Measurements from ENCODE around the gene C1QTNF8.

DNA sequence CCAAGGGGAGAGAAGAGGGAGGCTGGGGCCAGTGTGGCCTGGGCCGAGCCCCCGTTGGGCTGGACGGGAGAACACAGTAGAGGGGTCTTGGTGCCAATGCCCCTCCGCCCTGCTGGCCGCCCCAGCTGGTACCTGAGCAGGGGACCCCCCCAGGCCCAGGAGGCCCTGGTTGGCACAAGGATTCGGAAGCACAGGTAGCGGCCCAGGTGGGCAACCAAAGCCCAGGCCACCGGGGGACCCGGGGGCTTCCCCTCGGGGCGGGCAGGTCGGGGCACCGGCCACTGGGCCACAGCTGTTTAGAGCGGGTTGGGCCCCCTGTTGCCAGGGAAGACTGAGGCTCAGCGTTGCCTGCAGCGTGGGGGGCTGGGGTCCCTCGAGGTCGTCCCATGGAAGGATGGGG, 28.2 kb upstream of the C1QTNF8 start:
- TF ChIP-seq, protein P1, sequence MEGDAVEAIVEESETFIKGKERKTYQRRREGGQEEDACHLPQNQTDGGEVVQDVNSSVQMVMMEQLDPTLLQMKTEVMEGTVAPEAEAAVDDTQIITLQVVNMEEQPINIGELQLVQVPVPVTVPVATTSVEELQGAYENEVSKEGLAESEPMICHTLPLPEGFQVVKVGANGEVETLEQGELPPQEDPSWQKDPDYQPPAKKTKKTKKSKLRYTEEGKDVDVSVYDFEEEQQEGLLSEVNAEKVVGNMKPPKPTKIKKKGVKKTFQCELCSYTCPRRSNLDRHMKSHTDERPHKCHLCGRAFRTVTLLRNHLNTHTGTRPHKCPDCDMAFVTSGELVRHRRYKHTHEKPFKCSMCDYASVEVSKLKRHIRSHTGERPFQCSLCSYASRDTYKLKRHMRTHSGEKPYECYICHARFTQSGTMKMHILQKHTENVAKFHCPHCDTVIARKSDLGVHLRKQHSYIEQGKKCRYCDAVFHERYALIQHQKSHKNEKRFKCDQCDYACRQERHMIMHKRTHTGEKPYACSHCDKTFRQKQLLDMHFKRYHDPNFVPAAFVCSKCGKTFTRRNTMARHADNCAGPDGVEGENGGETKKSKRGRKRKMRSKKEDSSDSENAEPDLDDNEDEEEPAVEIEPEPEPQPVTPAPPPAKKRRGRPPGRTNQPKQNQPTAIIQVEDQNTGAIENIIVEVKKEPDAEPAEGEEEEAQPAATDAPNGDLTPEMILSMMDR (IDR thresholded peaks at IDR 0.05; ENCODE audit: low read depth, low read length): no peak
- TF ChIP-seq EZH2phosphoT487 (IDR thresholded peaks at IDR 0.05; ENCODE audit: low read depth): no peak

Data from OCI-LY3 (cell line).